CD4-positive, alpha-beta memory T cell (primary cell): Measurements from ENCODE around the gene ITSN2. TPM values are rescaled to one million over a fixed set of nuclear protein-coding genes. Genes with fewer than 3 reads are reported as not detected.

ENCODE experiments used
- CTCF ChIA-PET: fragments of 350-600 bp; sonication (Branson Sonifier 250); formaldehyde crosslinking; loops from one replicate; lab custom pipeline; 2021; ENCODE audit warnings: inconsistent platforms; ENCODE audit not compliant: partially characterized antibody; lab: Charles Lee
- POLR2A ChIA-PET: fragments of 350-600 bp; sonication (Branson Sonifier 250); formaldehyde crosslinking; loops from one replicate; lab custom pipeline; 2021; ENCODE audit not compliant: partially characterized antibody; lab: Charles Lee
- DNase-seq, 5 donors: peaks; one replicate each; pipeline versions ENCODE4 v3.0.0 to v3.0.0-alpha.2; 2020 to 2022; ENCODE audit warnings: mixed read lengths in 1 of 5
- H3K27ac ChIP-seq: one replicate; pipeline ENCODE4 v1.7.0; 2013; ENCODE audit warnings: low read depth, low read length
- H3K27me3 ChIP-seq: 2 replicates; pipeline ENCODE4 v1.7.0; 2013; ENCODE audit warnings: mild to moderate bottlenecking, low read length, moderate library complexity; ENCODE audit not compliant: insufficient read depth
- H3K36me3 ChIP-seq: 2 replicates; pipeline ENCODE4 v1.7.0; 2013; ENCODE audit warnings: mild to moderate bottlenecking, low read length, moderate library complexity; ENCODE audit not compliant: insufficient read depth
- H3K4me1 ChIP-seq: 2 replicates; pipeline ENCODE4 v1.7.0; 2013; ENCODE audit warnings: mild to moderate bottlenecking, low read length, moderate library complexity; ENCODE audit not compliant: insufficient read depth
- H3K4me3 ChIP-seq, 2 donors: one replicate each; pipeline ENCODE4 v1.7.0; 2013; ENCODE audit warnings: low read length in 2 of 2, mild to moderate bottlenecking in 1 of 2
- H3K9me3 ChIP-seq, 2 donors: one replicate each; pipeline ENCODE4 v1.7.0; 2013; ENCODE audit warnings: low read length in 2 of 2, control low read depth in 1 of 2; ENCODE audit not compliant: control insufficient read depth in 1 of 2
- H3K27ac Mint-ChIP-seq, 7 donors: one replicate each; pipeline ENCODE4 v1.8.0; 2020 to 2021; ENCODE audit warnings: mixed read lengths in 7 of 7, mild to moderate bottlenecking in 6 of 7, inconsistent platforms in 3 of 7, moderate library complexity in 3 of 7
- H3K27me3 Mint-ChIP-seq, 2 donors: one replicate each; pipeline ENCODE4 v1.8.0; 2020 to 2021; ENCODE audit warnings: mixed read lengths in 2 of 2
- H3K36me3 Mint-ChIP-seq, 2 donors: one replicate each; pipeline ENCODE4 v1.8.0; 2020 to 2021; ENCODE audit warnings: mixed read lengths in 2 of 2, inconsistent platforms in 1 of 2, mild to moderate bottlenecking in 1 of 2
- H3K4me1 Mint-ChIP-seq, 4 donors: one replicate each; pipeline ENCODE4 v1.8.0; 2020 to 2021; ENCODE audit warnings: mixed read lengths in 4 of 4, mild to moderate bottlenecking in 1 of 4
- H3K4me3 Mint-ChIP-seq, 8 donors: one replicate each; pipeline ENCODE4 v1.8.0; 2020 to 2021; ENCODE audit warnings: mixed read lengths in 8 of 8, mild to moderate bottlenecking in 7 of 8, moderate library complexity in 6 of 8, inconsistent platforms in 3 of 8
- H3K9me3 Mint-ChIP-seq, 8 donors: one replicate each; pipeline ENCODE4 v1.8.0; 2020 to 2021; ENCODE audit warnings: mixed read lengths in 8 of 8, mild to moderate bottlenecking in 5 of 8, inconsistent platforms in 3 of 8, moderate library complexity in 1 of 8
- intact Hi-C: fragments of 100-400 bp; cut with micrococcal nuclease; formaldehyde crosslinking; loops from one replicate; pipeline ENCODE4 v1.15.1; 2023
- polyA plus RNA-seq, 2 donors: library from polyadenylated mRNA; unstranded; fragments of 300-500 nt; fragmentation: Illumina TruSeq; gene quantifications; one replicate each; pipeline ENCODE4 v1.2.3, GENCODE V29; 2021
- total RNA-seq, 2 experiments: library from RNA; stranded (reverse); gene quantifications; one replicate each; pipeline ENCODE4 v1.2.3, GENCODE V29; 2021

Gene ITSN2
- total and polyA plus RNA-seq, 4 experiments from 2014 or later, result 39.8 to 135 (median 102) TPM

DNA sequence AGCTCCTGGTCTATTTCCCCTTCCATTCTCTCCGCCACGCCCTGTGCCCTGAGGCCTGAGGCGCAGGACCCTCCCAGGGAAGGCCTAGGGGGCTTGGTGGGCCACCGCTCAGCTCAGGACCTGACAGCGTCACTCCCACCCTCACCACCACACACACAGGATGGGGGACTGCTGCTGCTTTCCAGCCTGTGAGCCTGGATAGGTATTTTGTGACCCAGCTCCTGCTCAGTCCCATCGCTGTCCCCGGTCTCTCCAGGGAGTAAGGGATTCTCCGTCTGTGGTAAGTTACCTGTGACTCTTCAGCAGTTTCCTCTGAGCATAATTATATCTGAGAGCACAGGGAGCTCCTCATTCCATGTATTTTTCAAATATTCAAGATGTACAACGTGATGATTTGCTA is 169.2 kb downstream of the ITSN2 start:
- no peaks in the 10 kb centered on the region for H3K27me3 Mint-ChIP-seq
- peaks cover 0 to 11% (median 9%) of the 10 kb centered on the region in 8 donors for H3K9me3 Mint-ChIP-seq
- ChIA-PET POLR2A (no interaction called here), CTCF (no interaction called here)
- no peak overlapping the region for H3K4me3 Mint-ChIP-seq
- Histone ChIP-seq H3K27me3 (no peaks in the 10 kb centered on the region), H3K4me1 (no peaks in the 10 kb centered on the region), H3K9me3 (no peaks in the 10 kb centered on the region), H3K4me3 (no peak overlapping the region), H3K36me3 (no peaks in the 10 kb centered on the region), H3K27ac (no peak overlapping the region)
- H3K27ac Mint-ChIP-seq, result no peak overlapping the region
- DNase-seq, result no peak
- H3K4me1 Mint-ChIP-seq, result no peaks in the 10 kb centered on the region
- intact Hi-C loops, result no loop called here
- peaks cover 4 to 15% of the 10 kb centered on the region in 2 donors for H3K36me3 Mint-ChIP-seq

DNA sequence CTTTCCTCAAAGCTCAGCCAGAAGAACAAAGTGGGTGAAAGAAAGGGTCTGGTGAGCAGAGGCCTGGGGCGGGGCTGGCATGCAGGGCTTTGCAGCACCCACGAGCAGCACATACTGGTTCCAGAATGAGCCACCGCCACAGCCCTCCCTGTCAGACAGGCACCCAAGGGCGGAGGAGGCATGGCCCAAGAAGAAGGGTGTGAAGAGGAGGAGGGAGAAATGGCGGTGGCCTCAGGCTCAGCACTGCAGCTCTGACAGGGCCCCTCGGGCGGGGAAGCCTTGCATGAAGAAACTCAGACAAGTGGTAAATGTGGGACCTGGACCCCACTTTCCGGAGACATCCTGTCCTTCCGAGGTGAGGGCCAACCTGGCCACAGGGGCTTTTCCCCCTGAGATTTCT is 169.8 kb downstream of the ITSN2 start:
- no peaks in the 10 kb centered on the region for H3K27me3 Mint-ChIP-seq
- CTCF ChIA-PET, result no interaction called here
- no peak overlapping the region for H3K4me3 Mint-ChIP-seq
- H3K4me3 ChIP-seq, result no peak overlapping the region
- no peaks in the 10 kb centered on the region for H3K4me1 Mint-ChIP-seq
- intact Hi-C loops, result no loop called here
- POLR2A ChIA-PET, result no interaction called here
- no peaks in the 10 kb centered on the region for H3K9me3 ChIP-seq
- no peak overlapping the region for H3K27ac ChIP-seq
- H3K36me3 ChIP-seq, result no peaks in the 10 kb centered on the region
- H3K27ac Mint-ChIP-seq, result no peak overlapping the region
- H3K4me1 ChIP-seq, result no peaks in the 10 kb centered on the region
- DNase-seq, result no peak
- H3K27me3 ChIP-seq, result no peaks in the 10 kb centered on the region
- H3K36me3 Mint-ChIP-seq, result peaks cover 4 to 15% of the 10 kb centered on the region in 2 donors
- peaks cover 0 to 11% (median 8%) of the 10 kb centered on the region in 8 donors for H3K9me3 Mint-ChIP-seq

DNA sequence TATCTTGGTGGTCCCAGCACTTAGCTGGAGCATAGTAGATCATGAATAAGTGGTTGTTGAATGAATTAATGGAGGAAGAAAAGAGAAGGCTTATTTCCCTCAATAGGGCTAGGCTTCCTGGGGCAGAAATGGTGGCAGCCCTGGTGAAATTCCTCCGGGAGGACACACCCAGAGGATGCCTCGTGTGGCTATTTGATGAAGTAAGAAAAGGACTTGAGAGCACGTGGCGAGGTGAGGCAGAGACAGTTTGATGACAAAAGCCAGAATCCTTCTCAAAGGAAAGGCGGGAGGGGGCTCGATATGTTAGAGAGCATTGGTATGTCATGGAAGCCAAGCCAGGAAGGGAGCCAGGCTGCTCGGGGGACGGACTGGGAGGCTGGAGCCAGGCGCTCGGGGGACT is 170.8 kb downstream of the ITSN2 start:
- H3K27me3 Mint-ChIP-seq, result no peaks in the 10 kb centered on the region
- peaks cover 4 to 15% of the 10 kb centered on the region in 2 donors for H3K36me3 Mint-ChIP-seq
- H3K4me3 Mint-ChIP-seq, result no peak overlapping the region
- no peak for DNase-seq
- POLR2A ChIA-PET, result no interaction called here
- no peak overlapping the region for H3K27ac Mint-ChIP-seq
- peaks cover 0 to 11% (median 4%) of the 10 kb centered on the region in 8 donors for H3K9me3 Mint-ChIP-seq
- CTCF ChIA-PET, result no interaction called here
- intact Hi-C loops, result no loop called here
- no peak overlapping the region for H3K27ac ChIP-seq
- H3K4me3 ChIP-seq, result no peak overlapping the region
- no peaks in the 10 kb centered on the region for H3K27me3 ChIP-seq
- H3K9me3 ChIP-seq, result no peaks in the 10 kb centered on the region
- H3K4me1 ChIP-seq, result no peaks in the 10 kb centered on the region
- H3K4me1 Mint-ChIP-seq, result no peaks in the 10 kb centered on the region
- H3K36me3 ChIP-seq, result no peaks in the 10 kb centered on the region

- H3K4me3 ChIP-seq, result no peak overlapping the region
- intact Hi-C loops, result no loop called here
- H3K27me3 ChIP-seq, result no peaks in the 10 kb centered on the region
- H3K36me3 ChIP-seq, result no peaks in the 10 kb centered on the region
- CTCF ChIA-PET, result interaction anchor here (0.7 to 1.0 kb wide), 2 partner anchors 17 to 207 kb away, joined by 3 to 5 read pairs; no protein-coding TSS in a partner anchor
- DNase-seq, result no peak
- Mint-ChIP-seq H3K9me3 (peaks cover 0 to 8% (median under 1%) of the 10 kb centered on the region in 8 donors), H3K4me1 (no peaks in the 10 kb centered on the region), H3K36me3 (peaks cover 1 to 10% of the 10 kb centered on the region in 2 donors), H3K27me3 (no peaks in the 10 kb centered on the region), H3K27ac (no peak overlapping the region), H3K4me3 (no peak overlapping the region)
- no peaks in the 10 kb centered on the region for H3K4me1 ChIP-seq
- H3K27ac ChIP-seq, result no peak overlapping the region
- no peaks in the 10 kb centered on the region for H3K9me3 ChIP-seq
- POLR2A ChIA-PET, result interaction anchor here (0.6 kb wide), 1 partner anchor 291 kb away, joined by 3 read pairs; no protein-coding TSS in a partner anchor
Observed at GRCh38 chr2:24183366-24184069, 176.8 kb downstream of the ITSN2 start.

DNA sequence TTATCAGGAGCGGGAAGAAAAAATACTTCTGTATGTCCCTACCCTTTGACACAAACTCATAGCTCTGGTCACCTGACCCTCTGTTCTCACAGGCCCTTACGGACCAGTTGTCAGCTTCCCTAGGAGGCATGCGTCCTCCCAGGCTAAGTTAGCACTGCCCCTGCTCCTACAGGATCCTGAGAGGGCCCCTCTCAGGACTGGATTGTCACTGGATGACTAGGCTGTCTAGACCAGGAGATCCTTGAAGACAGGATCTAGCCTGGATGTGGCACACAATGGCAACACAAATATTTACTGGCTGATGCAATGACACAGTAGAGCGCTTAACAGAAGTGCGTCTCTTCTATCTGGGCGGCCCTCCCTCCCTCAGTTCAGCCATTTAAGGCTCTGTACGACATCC is 177.8 kb downstream of the ITSN2 start:
- peaks cover 0 to 2% (median 0%) of the 10 kb centered on the region in 8 donors for H3K9me3 Mint-ChIP-seq
- Histone ChIP-seq H3K27ac (no peak overlapping the region), H3K36me3 (no peaks in the 10 kb centered on the region), H3K9me3 (no peaks in the 10 kb centered on the region), H3K4me3 (no peak overlapping the region), H3K27me3 (no peaks in the 10 kb centered on the region), H3K4me1 (no peaks in the 10 kb centered on the region)
- no peak overlapping the region for H3K27ac Mint-ChIP-seq
- DNase-seq, result no peak
- intact Hi-C loops, result no loop called here
- no peak overlapping the region for H3K4me3 Mint-ChIP-seq
- ChIA-PET POLR2A (no interaction called here), CTCF (no interaction called here)
- H3K36me3 Mint-ChIP-seq, result peaks cover 0 to 5% of the 10 kb centered on the region in 2 donors
- no peaks in the 10 kb centered on the region for H3K4me1 Mint-ChIP-seq
- no peaks in the 10 kb centered on the region for H3K27me3 Mint-ChIP-seq

GRCh38 chr2:24181849-24182248 is 178.5 kb downstream of the ITSN2 start:
- H3K9me3 ChIP-seq, result no peaks in the 10 kb centered on the region
- Mint-ChIP-seq H3K27me3 (no peaks in the 10 kb centered on the region), H3K27ac (no peak overlapping the region), H3K9me3 (no peaks in the 10 kb centered on the region), H3K4me1 (no peaks in the 10 kb centered on the region), H3K36me3 (no peaks in the 10 kb centered on the region), H3K4me3 (no peak overlapping the region)
- ChIA-PET POLR2A (interaction anchor here (1.2 kb wide), 1 partner anchor 9 kb away, joined by 4 read pairs; no protein-coding TSS in a partner anchor), CTCF (no interaction called here)
- no peaks in the 10 kb centered on the region for H3K4me1 ChIP-seq
- no peak overlapping the region for H3K4me3 ChIP-seq
- DNase-seq, result no peak
- intact Hi-C loops, result no loop called here
- no peaks in the 10 kb centered on the region for H3K36me3 ChIP-seq
- H3K27me3 ChIP-seq, result no peaks in the 10 kb centered on the region
- no peak overlapping the region for H3K27ac ChIP-seq

DNA sequence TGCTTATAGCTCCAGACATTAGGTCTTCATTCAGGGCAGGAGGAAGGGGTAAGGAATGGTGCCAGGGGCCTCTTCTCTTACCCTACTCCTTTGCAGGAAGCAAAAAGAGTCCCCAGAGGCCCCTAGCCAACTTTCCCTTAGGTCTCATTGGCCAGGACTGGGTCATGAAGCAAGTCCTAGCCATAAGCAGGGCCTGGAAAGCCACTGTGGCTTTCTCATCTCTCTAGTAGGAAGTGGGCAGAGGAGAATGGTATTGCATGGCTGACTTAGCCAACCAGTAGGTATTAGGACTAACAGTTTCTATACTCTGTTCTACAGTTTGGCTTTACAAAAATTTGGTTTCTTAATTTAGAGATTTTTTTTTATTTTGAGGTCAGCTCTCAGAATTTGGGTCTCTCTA is 180.7 kb downstream of the ITSN2 start:
- H3K4me1 ChIP-seq, result no peaks in the 10 kb centered on the region
- H3K4me1 Mint-ChIP-seq, result peaks cover 0 to 1% (median 0%) of the 10 kb centered on the region in 4 donors
- no peak overlapping the region for H3K27ac ChIP-seq
- no peak overlapping the region for H3K4me3 ChIP-seq
- H3K4me3 Mint-ChIP-seq, result no peak overlapping the region
- H3K9me3 Mint-ChIP-seq, result no peaks in the 10 kb centered on the region
- DNase-seq, result no peak
- no peaks in the 10 kb centered on the region for H3K9me3 ChIP-seq
- intact Hi-C loops, result no loop called here
- no peaks in the 10 kb centered on the region for H3K36me3 Mint-ChIP-seq
- ChIA-PET POLR2A (no interaction called here), CTCF (no interaction called here)
- no peaks in the 10 kb centered on the region for H3K27me3 Mint-ChIP-seq
- H3K27ac Mint-ChIP-seq, result no peak overlapping the region
- no peaks in the 10 kb centered on the region for H3K36me3 ChIP-seq
- no peaks in the 10 kb centered on the region for H3K27me3 ChIP-seq
